Dedifferentiated amniotic fluid mesenchymal stem cell (primary cell): ENCODE results near the gene PEX26.
"Not testable (repeated sequence)": the region's sequence is repeated elsewhere in the genome, so short reads cannot be mapped to it uniquely, and the experiment has no call there.

ENCODE experiments used
- DNase-seq: peaks from one replicate; pipeline ENCODE4 v3.0.0-alpha.2; 2016; ENCODE audit errors: extremely low spot score

PEX26 gene

DNA sequence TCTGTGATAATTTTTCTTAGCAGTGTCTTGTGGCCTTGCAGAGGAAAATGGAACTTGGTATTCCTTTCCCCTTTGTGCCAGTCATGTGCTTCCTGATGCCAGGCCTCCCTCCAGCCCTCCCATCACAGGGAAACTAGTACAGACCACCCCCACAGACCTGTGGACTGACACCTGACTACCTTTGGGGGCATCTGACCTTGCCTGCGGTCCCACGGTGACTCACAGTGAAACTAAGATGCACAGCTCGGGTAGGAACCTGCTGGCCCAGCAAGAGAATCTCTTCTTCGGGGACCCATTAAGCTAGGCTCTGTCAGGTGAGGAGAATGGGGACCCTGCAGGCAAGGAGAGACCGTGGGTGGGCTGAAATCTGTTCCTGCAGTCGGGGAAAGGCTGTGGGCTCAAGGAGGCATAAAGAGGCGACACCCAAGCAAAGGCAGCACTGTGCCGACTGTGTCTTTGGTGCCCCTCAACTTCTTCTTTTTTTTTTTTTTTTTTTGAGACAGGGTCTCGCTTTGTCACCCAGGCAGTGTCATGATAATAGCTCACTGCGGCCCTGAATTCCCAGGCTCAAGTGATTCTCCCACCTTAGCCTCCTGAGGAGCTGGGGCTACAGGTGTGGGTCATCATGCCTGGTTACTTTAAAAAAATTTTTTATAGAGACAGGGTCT is 20.8 kb upstream of the PEX26 start:
- no peak for DNase-seq

DNA sequence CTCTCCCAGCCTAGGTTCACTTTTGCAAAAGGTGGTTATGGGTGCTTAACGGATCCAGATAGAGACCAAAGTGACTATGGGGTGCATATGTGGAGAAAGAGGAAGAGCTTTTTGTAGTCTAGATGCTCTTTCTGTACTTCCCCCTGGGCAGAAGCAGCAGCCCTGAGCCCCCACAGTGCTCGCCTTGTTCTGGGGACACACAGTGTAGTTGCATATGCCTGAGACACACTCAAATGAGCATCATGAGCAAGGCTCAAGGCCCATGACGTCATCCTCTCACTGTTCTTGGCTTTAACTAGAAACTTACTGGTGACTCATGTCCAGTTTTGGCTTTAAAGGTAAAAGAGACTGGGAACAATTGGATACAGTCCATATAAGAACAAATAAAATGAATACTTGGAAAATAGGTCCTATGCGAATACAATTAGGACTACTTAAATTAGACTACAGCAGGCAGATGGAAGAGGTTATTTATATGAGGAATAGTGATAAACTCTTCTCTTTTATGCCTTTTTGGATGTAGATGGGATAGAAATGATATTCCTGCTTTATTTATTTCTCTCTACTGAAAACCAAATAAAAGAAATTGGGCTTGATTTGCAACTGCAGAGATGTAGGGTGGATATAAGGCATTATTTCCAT is 20.1 kb upstream of the PEX26 start:
- peak; percentile 95 for DNase-seq

DNA sequence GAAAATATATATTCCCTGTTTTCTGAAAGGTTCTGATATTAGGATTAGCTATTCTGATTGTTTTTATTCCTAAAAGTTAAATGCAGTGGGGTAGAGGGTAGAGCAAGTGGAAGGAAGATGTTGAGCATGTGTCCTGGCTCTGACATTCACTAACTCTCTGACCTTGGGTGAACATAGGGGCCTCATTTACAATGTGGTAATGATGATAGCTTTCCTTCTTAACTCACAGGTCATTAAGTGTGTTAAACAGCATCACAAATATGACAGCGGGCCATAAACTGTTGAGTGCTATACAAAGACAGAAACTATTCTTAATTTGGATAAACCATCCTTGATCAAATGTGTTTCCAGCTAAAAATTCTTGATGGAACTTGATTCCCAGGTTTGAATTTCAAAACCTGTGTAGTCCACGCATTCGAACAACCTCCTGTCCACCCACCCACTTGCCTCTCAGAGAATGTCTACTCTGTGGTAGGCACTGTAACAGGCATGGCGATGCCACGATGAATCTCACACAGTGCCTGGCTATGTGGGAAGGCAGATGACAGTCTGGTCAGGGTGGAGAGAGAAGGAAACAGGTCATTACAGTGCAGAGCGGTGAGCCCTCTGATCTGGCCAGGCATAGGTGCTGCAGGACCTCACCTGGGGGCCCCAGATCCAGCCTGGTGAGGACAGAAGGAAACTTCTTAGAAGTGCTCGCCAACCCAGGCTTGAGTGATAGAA is 19.3 kb upstream of the PEX26 start:
- no peak for DNase-seq

DNA sequence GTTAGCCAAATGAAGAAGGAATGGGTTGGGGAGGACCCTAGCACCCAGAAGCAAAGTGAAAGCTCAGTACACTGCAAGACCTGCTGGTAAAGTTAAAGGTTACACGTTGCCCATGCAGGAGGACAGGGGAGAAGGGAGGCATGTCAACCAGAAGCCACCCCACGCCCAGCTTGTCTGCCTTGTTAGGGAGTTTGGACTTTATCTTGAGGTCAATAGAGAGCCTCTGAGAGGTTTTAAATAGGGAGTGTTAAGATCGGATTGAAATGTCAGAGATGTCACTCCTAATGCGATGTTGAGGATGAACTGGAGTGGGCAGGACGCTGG is 18.7 kb upstream of the PEX26 start:
- no peak for DNase-seq

DNA sequence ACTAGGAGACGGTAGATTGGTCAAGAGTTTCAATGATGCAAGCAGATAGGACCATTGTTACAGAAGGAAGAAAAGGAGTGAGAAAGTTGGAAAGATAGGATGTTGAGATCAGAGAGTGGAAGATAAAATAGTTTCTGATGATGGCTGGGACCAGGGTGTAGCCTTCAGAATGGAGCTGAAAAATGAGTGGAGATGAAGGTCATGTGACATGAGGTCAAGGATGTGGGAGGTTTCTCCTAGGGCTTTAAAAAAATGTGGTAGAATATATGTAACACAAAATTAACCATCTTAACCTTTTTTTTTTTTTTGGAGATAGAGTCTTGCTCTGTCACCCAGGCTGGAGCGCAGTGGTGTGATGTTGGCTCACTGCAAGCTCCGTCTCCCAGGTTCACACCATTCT is 18.3 kb upstream of the PEX26 start:
- no peak for DNase-seq

DNA sequence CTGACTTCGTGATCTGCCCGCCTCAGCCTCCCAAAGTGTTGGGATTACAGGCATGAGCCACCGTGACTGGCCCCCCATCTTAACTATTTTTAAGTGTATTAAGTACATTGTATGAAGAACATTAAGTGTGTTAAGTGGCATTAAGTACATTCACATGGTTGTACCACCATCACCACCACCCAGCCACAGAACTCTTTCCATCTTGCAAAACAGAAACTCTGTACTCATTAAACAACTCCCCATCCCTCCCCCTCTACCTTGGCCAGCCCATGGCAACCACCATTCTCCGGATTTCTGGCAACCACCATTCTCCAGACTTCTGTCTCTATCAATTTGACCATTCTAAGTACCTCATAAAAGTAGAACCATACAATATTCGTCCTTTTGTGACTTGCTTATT is 17.8 kb upstream of the PEX26 start:
- DNase-seq = no peak

DNA sequence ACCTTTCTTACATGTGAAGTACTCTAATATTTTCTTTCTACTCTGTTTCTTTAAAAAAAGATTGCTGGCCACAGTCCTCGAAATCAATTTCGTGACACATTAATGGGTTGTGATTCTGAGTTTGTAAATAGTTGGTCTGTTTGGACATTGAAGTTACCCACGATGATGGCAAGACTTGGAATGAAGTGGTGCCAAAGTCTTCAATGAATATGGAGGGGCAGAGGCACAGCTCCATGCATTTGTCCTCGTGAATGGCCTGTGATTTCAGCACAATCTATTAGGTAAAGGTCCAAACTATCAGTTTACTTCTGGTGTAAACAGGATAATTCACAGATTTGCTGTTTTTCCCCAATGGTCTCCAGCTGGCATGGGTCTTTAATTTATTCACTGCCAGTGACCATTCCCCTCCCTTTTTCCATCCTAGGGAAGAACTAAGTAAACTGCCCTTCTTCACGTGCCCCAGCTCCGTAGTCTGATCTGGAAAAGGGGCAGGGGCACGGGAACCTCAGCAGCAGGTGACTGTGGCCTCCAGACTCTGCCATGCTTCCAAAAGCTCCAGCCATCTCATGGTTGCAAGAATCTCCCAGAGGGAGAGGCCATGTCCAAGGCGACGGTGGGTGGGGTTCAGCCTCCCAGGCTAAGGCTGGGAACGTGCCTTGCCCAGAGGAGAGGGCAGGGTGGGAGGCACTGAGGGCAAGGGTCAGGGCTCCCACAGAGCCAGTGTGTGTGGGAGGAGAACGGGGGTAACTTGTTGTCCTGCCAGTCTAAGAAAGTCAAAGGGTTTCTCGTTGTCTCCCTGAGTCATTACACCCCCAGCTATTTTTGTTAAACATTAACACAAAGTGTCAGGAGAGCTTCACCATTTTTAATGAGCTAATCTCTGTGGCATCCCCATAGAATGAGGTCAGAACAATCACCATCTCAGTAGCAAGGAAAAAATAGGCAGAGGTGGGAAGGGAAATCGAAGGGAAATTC is 16.9 kb upstream of the PEX26 start:
- peak; percentile 44 for DNase-seq

DNA sequence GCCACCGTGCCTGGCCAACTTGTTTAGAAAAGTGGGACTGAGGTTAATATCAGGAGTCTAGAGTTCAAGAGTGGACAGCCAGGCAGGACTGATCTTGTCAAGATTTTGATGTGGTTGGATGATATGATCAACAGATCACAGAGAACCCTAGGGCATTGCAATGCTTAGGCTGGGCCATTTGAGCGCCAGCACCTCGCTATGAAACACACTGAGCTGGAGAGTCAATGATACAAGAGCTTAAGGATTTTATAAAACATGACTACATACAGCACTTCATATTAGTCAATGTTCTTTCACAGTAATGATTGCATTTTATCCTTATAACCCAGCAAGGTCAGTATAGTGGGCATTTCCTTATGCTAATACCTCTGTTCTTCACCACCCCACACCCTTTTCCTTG is 15.4 kb upstream of the PEX26 start:
- DNase-seq = no peak

DNA sequence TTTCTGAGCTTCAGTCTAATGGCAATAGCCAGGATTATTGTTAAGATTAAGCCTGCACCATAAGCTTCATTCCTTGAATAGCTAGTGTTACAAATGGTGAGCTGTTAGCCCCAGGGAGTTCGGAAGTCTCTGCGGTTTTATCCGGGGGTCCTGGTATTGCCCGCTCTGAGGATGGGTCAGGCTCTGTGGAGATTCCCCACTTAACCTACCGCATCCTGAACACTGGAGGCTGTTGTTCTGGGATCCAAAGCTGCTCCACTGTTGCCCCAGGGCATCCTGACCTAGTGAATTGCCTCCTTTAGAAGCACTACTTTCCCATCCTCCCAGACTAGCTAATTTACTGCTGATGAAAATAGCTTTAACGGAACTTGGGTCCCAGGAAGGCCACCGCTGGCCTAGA is 14.5 kb upstream of the PEX26 start:
- DNase-seq = no peak

DNA sequence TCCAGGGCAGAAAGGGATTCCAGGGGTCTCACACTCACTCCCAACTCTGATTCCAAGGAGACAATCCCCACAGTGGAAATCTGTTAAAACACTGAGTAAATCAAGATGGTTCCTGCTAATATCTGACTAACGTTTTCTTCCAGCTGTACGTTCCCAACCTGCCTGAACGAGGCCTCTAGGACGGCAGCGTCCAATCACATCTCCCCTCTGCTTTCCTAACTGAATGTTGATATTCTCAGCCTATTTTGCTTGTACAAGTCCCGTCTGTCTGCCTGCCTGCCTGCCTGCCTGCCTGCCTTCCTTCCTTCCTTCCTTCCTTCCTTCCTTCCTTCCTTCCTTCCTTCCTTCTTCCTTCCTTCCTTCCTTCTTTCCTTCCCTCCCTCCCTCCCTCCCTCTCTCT is 14.1 kb upstream of the PEX26 start:
- not testable (repeated sequence) for DNase-seq

DNA sequence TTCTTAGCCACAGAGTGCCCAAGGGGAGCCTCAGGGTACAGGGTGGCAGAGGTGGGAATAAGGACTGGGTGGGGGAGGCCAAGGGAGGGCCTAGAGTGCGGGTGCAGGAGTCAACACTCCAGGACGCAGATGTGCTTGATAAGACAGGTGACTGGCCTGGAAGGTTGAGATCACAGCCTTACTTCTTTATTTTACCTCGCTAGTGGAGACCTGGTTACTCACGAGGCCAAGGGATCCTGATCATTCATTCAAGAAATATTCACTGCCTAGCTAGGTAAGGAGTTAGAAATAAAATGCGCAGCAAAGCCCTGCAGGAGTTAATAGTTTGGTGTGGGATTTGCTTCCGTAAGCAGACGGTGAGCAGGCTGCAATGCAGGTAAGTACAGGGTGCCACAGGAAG is 13.2 kb upstream of the PEX26 start:
- no peak for DNase-seq

DNA sequence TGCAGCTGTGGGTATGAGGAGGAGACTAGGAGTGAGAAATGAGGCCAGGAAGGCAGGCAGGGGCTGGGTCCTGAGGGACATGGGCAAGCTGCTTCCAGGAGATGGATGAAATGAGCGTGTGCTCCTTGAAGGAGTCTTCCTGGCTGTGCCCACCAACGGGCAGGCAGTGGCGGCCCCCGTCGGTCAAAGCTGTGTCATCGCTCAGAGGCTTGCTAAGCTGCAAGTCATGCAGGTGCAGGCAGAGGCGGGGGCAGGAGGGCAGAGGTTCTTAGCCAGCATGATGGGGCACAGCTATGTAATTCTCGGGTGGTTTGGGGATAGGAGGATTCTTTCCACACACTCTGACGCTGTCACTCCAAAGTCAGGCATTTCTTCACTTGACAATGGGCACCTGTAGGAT is 12.5 kb upstream of the PEX26 start:
- DNase-seq = no peak

DNA sequence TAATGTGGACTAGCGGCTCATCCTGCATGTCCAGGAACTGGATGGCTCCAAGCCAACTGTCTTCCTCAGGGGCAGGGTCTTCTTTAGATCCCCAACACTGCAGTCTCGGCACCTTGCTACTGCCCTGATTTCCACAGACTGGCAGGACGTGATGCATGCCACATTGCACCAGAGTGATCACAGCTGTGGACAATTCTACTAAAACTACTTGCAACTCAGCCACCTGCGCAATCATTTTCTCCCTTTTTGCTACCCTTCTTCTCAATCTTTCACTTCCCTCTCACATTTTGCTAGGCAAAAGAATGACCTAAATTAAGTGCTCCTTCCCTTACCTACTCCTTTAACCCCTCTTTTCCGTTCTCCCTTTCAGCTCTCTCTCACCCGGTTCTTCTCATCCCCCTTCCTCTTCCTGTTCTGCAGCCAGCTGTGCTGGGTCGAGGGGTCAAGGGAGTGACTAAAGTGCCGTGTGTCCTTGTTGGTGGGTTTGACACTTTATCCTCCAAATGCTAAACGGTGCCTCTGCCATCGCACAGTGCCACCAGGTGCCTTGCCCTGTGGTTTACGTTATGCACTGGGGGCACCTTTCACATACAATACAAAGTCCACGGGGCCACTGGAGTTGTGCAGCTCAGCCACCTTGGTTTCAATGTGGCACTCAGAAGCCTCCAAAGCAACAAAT is 11.5 kb upstream of the PEX26 start:
- DNase-seq = no peak

DNA sequence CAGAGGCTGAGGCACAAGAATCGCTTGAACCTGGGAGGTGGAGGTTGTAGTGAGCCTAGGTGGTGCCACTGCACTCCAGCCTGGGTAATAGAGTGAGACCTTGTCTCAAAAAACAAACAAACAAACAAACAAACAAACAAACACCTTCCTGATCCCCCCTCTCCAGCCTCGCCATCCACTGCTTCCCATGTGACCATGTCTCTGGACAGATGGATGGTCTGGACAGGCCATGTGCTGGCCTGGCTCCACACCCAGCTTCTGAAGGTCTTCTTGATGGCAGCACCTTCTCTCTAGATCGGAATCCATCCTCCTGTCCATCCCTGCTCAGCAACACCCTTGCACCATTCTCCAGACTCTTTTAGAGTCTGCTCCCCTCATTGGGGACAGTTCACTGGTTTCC is 10.7 kb upstream of the PEX26 start:
- no peak for DNase-seq

DNA sequence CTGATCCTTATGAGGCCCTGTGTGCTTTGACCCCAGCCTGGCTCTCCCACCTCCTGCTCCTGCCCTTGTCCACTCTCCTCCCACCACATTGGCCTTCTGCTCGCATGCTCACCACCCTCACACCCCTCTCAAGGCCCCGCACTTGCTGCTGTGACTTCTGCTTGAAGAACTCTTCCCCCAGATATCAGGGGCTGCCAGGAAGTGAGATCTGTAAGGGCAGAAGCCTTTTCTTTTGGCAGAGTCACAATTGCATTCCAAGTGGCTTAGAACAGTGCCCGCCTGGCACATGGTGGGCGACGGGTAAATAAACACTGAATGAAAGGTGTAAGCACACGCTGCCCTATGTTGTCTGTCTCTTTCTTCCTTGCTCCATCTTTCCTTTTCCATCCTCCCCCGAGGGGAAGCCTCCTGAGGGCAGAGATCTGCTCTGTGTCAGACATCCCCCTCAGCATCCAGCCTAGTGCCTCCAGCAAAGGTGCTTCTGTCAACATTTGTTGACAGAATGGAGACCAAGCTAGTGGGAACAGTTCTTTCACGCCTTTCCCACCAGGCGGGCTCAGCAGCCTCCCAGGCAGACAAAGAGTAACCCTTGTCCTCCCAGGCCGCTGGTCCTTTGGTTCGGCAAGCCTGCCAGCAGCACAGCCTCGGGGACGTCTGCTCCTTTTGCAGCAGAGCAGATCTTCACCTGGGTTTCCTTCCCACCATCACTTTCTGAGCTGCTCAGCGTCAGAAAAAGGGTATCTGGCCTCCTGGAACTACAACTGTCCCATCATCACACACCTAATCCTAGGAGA is 10.0 kb upstream of the PEX26 start:
- no peak for DNase-seq

DNA sequence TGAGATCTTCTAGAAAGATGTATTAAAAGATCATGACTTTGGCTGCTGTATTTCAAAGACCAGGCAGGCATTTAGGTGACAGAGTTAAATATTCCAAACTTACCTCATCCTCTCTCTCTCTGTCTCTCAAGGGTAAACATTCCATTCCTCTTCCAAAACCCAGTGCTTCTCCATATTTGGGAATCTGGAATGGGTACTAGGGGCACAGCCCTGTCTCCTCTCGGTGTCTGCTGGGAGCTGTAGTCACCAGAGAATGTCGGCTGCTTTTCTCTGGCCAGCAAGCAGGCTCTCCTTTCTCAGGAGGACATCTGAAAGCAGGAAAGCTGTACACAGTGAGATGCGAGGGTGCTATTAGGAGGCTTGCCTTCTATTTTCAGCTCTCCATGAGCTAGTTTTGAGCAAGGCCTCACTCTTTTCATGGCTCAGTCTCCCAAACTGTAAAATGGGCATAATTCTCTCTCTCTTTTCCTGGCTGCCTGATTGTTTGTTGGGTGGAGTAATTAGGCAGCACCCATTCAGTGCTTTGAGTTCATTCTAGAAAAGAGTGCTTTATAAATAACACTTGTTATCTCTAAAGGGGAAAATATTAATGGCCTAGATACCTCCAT is 9.3 kb upstream of the PEX26 start:
- DNase-seq = peak; percentile 38

DNA sequence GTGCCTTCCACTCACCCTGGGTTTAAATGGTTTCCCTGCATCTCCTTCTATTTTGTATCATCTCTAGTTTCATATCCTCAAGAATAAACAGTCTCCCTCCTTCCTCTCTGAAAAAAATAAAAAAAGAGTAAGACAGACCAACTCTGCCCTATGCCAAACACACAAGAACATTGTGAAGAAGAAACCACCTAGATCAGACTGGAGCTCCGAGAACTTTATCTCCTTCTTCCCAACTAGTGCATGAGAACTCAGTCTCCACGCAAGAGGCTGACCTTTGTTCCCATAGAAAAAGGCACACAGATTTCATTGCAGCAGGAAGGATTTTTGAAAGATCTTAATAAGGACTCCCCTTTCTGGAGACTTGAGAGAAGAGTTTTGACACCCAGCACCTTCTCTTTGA is 8.7 kb upstream of the PEX26 start:
- DNase-seq = no peak

DNA sequence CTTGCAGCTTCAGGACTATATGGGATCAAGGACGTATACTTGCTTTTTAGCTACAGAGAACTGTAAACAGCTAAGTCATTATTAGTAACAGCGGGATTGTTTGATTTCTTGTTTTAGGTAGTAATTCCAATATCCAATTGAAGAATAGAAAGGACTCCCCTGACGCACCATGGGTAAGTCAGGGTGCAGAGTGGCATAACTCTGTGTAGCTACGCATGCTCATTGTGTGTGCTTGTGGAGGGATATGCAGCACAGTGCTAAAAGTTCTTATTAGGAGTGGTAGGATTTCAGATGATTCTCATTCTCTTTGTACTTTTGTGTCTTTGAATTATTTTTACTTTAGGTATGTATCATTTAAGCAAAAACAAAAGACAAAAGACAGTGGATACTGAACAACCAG is 7.7 kb upstream of the PEX26 start:
- DNase-seq = no peak

DNA sequence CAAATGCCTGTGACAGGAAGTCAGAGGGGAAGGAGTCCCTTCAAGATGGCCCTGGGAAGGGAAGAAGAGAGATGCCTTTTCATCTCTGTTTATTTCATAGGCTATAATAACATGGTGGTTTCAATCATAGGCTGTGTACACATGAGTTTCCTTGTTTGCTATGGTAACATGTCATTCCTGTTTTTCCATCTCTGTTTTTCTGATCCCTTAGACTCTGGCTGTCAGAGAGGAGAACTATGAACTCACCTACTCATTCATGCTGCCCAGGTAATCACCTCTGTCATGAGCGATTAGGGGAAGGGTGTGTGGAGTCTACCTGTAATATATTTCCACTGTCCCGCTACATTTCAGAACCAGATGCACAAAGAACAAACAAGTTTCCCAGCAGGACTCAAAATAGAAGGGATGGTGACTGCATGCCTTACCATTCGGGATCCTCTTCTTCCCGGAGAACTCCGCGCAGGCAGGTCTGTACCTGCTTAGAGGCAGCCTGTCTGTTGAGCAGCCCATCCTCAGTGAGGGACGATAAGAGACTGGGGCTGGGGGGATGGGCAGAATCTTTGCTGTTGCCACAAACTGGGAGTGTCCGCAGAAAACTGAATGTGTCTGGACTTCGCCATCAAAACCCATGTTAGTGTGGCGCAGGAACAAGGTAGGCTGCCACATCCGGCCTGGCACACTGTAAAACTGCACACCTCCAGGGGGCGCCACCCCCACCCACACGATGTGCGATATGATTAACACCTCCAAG is 7.1 kb upstream of the PEX26 start:
- DNase-seq = no peak
